Activated naive CD4-positive, alpha-beta T cell treated with anti-CD3 and anti-CD28 coated beads for 36 hours (primary cell): ENCODE data around the gene CA5A. TPM values are rescaled to one million over a fixed set of nuclear protein-coding genes. Genes with fewer than 3 reads are reported as not detected.
"Not testable (repeated sequence)": the region's sequence is repeated elsewhere in the genome, so short reads cannot be mapped to it uniquely, and the experiment has no call there.

ENCODE experiments used
- CTCF ChIA-PET: fragments of 350-600 bp; sonication (Branson Sonifier 250); formaldehyde crosslinking; loops from one replicate; lab custom pipeline; 2021; ENCODE audit warnings: antibody characterized with exemption; lab: Charles Lee
- DNase-seq: peaks from one replicate; pipeline ENCODE4 v3.0.0-alpha.2; 2020
- H3K27ac Mint-ChIP-seq: one replicate; pipeline ENCODE4 v1.8.0; 2021; ENCODE audit warnings: mild to moderate bottlenecking, mixed read lengths
- H3K27me3 Mint-ChIP-seq: one replicate; pipeline ENCODE4 v1.8.0; 2021; ENCODE audit warnings: low read depth, mixed read lengths
- H3K36me3 Mint-ChIP-seq: one replicate; pipeline ENCODE4 v1.8.0; 2021; ENCODE audit warnings: low read depth, mixed read lengths
- H3K4me1 Mint-ChIP-seq: one replicate; pipeline ENCODE4 v1.8.0; 2021; ENCODE audit warnings: low read depth, mixed read lengths
- H3K4me3 Mint-ChIP-seq: one replicate; pipeline ENCODE4 v1.8.0; 2021; ENCODE audit warnings: mild to moderate bottlenecking, moderate library complexity, mixed read lengths
- H3K9me3 Mint-ChIP-seq: one replicate; pipeline ENCODE4 v1.8.0; 2021; ENCODE audit warnings: mixed read lengths
- intact Hi-C: fragments of 100-400 bp; cut with micrococcal nuclease; formaldehyde crosslinking; loops from one replicate; pipeline ENCODE4 v1.15.1; 2023
- total RNA-seq, 2 experiments: library from RNA; stranded (reverse); gene quantifications; one replicate each; pipeline ENCODE4 v1.2.3, GENCODE V29; 2021

Gene CA5A
- total RNA-seq, 2 experiments from 2014 or later = not detected

- CTCF ChIA-PET = interaction anchor here (0.6 to 5.3 kb wide), 4 partner anchors 9 to 97 kb away, joined by 3 to 55 read pairs (median 14); no protein-coding TSS in a partner anchor
- intact Hi-C loops = no loop called here
- H3K9me3 Mint-ChIP-seq = no peaks in the 10 kb centered on the region
- no peaks in the 10 kb centered on the region for H3K27me3 Mint-ChIP-seq
- no peak for DNase-seq
- peak overlapping the region; percentile 97 for H3K4me3 Mint-ChIP-seq
- H3K36me3 Mint-ChIP-seq = peaks cover 74% of the 10 kb centered on the region
- H3K4me1 Mint-ChIP-seq = peaks cover 54% of the 10 kb centered on the region
- peak overlapping the region; percentile 78 for H3K27ac Mint-ChIP-seq
Measured at GRCh38 chr16:87864331-87864989, 71.9 kb downstream of the CA5A start.

- intact Hi-C loops, DNase-seq, H3K27me3 Mint-ChIP-seq, H3K9me3 Mint-ChIP-seq: not testable (repeated sequence)
- peak overlapping the region; percentile 45 for H3K4me3 Mint-ChIP-seq
- peaks cover 78% of the 10 kb centered on the region for H3K36me3 Mint-ChIP-seq
- H3K27ac Mint-ChIP-seq = peak overlapping the region; percentile 8
- CTCF ChIA-PET = interaction anchor here (5.3 kb wide), 1 partner anchor 12 kb away, joined by 55 read pairs; no protein-coding TSS in a partner anchor
- peaks cover 66% of the 10 kb centered on the region for H3K4me1 Mint-ChIP-seq
Measured at GRCh38 chr16:87863327-87863635, 73.0 kb downstream of the CA5A start.

GRCh38 chr16:87862597-87863326, 73.6 kb downstream of the CA5A start:
- peaks cover 69% of the 10 kb centered on the region for H3K4me1 Mint-ChIP-seq
- intact Hi-C loops, DNase-seq, H3K9me3 Mint-ChIP-seq, H3K27me3 Mint-ChIP-seq: not testable (repeated sequence)
- H3K4me3 Mint-ChIP-seq = peak overlapping the region; percentile 45
- peaks cover 77% of the 10 kb centered on the region for H3K36me3 Mint-ChIP-seq
- CTCF ChIA-PET = interaction anchor here (5.3 kb wide), 1 partner anchor 12 kb away, joined by 55 read pairs; no protein-coding TSS in a partner anchor
- peak overlapping the region; percentile 61 for H3K27ac Mint-ChIP-seq

- H3K9me3 Mint-ChIP-seq, H3K27me3 Mint-ChIP-seq, DNase-seq, intact Hi-C loops, H3K27ac Mint-ChIP-seq: not testable (repeated sequence)
- CTCF ChIA-PET = interaction anchor here (0.8 kb wide), 1 partner anchor 12 kb away, joined by 3 read pairs; no protein-coding TSS in a partner anchor
- peak overlapping the region; percentile 34 for H3K4me3 Mint-ChIP-seq
- peaks cover 75% of the 10 kb centered on the region for H3K36me3 Mint-ChIP-seq
- H3K4me1 Mint-ChIP-seq = peaks cover 80% of the 10 kb centered on the region
Measured at GRCh38 chr16:87861300-87862099, 74.8 kb downstream of the CA5A start.

GRCh38 chr16:87860553-87861299, 75.6 kb downstream of the CA5A start:
- Mint-ChIP-seq H3K4me1 (peaks cover 82% of the 10 kb centered on the region), H3K4me3 (peak overlapping the region; percentile 45), H3K36me3 (peaks cover 71% of the 10 kb centered on the region), H3K27me3 (no peaks in the 10 kb centered on the region), H3K9me3 (no peaks in the 10 kb centered on the region), H3K27ac (peak overlapping the region; percentile 81)
- no peak for DNase-seq
- CTCF ChIA-PET = no interaction called here
- intact Hi-C loops = no loop called here

GRCh38 chr16:87858151-87858993, 78.0 kb downstream of the CA5A start:
- H3K27me3 Mint-ChIP-seq, DNase-seq, H3K9me3 Mint-ChIP-seq, intact Hi-C loops: not testable (repeated sequence)
- Mint-ChIP-seq H3K4me3 (peak overlapping the region; percentile 4), H3K4me1 (peaks cover 86% of the 10 kb centered on the region), H3K36me3 (peaks cover 66% of the 10 kb centered on the region), H3K27ac (peak overlapping the region; percentile 83)
- CTCF ChIA-PET = interaction anchor here (1.4 to 1.8 kb wide), 2 partner anchors 9 to 80 kb away, joined by 4 to 11 read pairs; no protein-coding TSS in a partner anchor

- CTCF ChIA-PET = interaction anchor here (0.9 to 1.1 kb wide), 2 partner anchors 39 to 77 kb away, joined by 3 read pairs; no protein-coding TSS in a partner anchor
- intact Hi-C loops = no loop called here
- peaks cover 67% of the 10 kb centered on the region for H3K36me3 Mint-ChIP-seq
- H3K4me1 Mint-ChIP-seq = peaks cover 86% of the 10 kb centered on the region
- no peaks in the 10 kb centered on the region for H3K9me3 Mint-ChIP-seq
- H3K27me3 Mint-ChIP-seq = no peaks in the 10 kb centered on the region
- H3K27ac Mint-ChIP-seq = peak overlapping the region; percentile 83
- peak overlapping the region; percentile 24 for H3K4me3 Mint-ChIP-seq
- DNase-seq = no peak
Measured at GRCh38 chr16:87856791-87857228, 79.5 kb downstream of the CA5A start.

GRCh38 chr16:87855852-87856715, 80.2 kb downstream of the CA5A start:
- H3K4me1 Mint-ChIP-seq = peaks cover 81% of the 10 kb centered on the region
- intact Hi-C loops = no loop called here
- H3K27ac Mint-ChIP-seq = peak overlapping the region; percentile 83
- peak; percentile 43 for DNase-seq
- CTCF ChIA-PET = interaction anchor here (0.9 to 1.1 kb wide), 2 partner anchors 40 to 77 kb away, joined by 3 read pairs; no protein-coding TSS in a partner anchor
- H3K36me3 Mint-ChIP-seq = peaks cover 69% of the 10 kb centered on the region
- H3K4me3 Mint-ChIP-seq = peak overlapping the region; percentile 36
- no peaks in the 10 kb centered on the region for H3K9me3 Mint-ChIP-seq
- H3K27me3 Mint-ChIP-seq = no peaks in the 10 kb centered on the region

- Mint-ChIP-seq H3K27ac (peak overlapping the region; percentile 90), H3K4me1 (peaks cover 77% of the 10 kb centered on the region), H3K27me3 (no peaks in the 10 kb centered on the region), H3K4me3 (peak overlapping the region; percentile 36), H3K36me3 (peaks cover 71% of the 10 kb centered on the region), H3K9me3 (no peaks in the 10 kb centered on the region)
- no peak for DNase-seq
- intact Hi-C loops = no loop called here
- CTCF ChIA-PET = interaction anchor here (1.0 kb wide), 1 partner anchor 76 kb away, joined by 3 read pairs; no protein-coding TSS in a partner anchor
Measured at GRCh38 chr16:87854907-87855683, 81.2 kb downstream of the CA5A start.
